ENCODE measurements around the gene TAS2R1.

The TAS2R1 gene

GRCh38 chr5:9630251-9630650 lies at the start of gene TAS2R1:
Gene TAS2R1 (minus strand): TSS chr5:9630351. CDS start chr5:9630032, 319 bp downstream.
- DNase-seq, result no peak

GRCh38 chr5:9670371-9670770 lies 40.2 kb upstream of the TAS2R1 start:
- no peak for DNase-seq

- no peak for DNase-seq
Observed at GRCh38 chr5:9667906-9668305, 37.8 kb upstream of the TAS2R1 start.

GRCh38 chr5:9663891-9664290 lies 33.7 kb upstream of the TAS2R1 start:
- DNase-seq, result no peak

- no peak for DNase-seq
Observed at GRCh38 chr5:9661316-9662015, 31.3 kb upstream of the TAS2R1 start.

GRCh38 chr5:9658706-9659105 lies 28.6 kb upstream of the TAS2R1 start:
- no peak for DNase-seq

- DNase-seq, result no peak
Observed at GRCh38 chr5:9657819-9658218, 27.7 kb upstream of the TAS2R1 start.

- DNase-seq, result no peak
Observed at GRCh38 chr5:9655641-9656040, 25.5 kb upstream of the TAS2R1 start.

GRCh38 chr5:9654886-9655285 lies 24.7 kb upstream of the TAS2R1 start:
- no peak for DNase-seq

GRCh38 chr5:9653811-9654210 lies 23.7 kb upstream of the TAS2R1 start:
- no peak for DNase-seq

- DNase-seq, result no peak
Observed at GRCh38 chr5:9653061-9653460, 22.9 kb upstream of the TAS2R1 start.

GRCh38 chr5:9652295-9652694 lies 22.1 kb upstream of the TAS2R1 start:
- no peak for DNase-seq

- no peak for DNase-seq
Observed at GRCh38 chr5:9646843-9647242, 16.7 kb upstream of the TAS2R1 start.

GRCh38 chr5:9644630-9645029 lies 14.5 kb upstream of the TAS2R1 start:
- DNase-seq, result no peak

GRCh38 chr5:9642621-9643020 lies 12.5 kb upstream of the TAS2R1 start:
- DNase-seq, result no peak

GRCh38 chr5:9641806-9642355 lies 11.7 kb upstream of the TAS2R1 start:
- DNase-seq, result no peak

GRCh38 chr5:9632495-9632894 lies 2.3 kb upstream of the TAS2R1 start:
- no peak for DNase-seq

- DNase-seq, result no peak
Observed at GRCh38 chr5:9627541-9627940, 2.6 kb downstream of the TAS2R1 start.

- DNase-seq, result no peak
Observed at GRCh38 chr5:9626955-9627354, 3.2 kb downstream of the TAS2R1 start.

GRCh38 chr5:9625731-9626130 lies 4.4 kb downstream of the TAS2R1 start:
- no peak for DNase-seq

GRCh38 chr5:9625286-9625685 lies 4.9 kb downstream of the TAS2R1 start:
- no peak for DNase-seq

GRCh38 chr5:9624196-9624947 lies 5.8 kb downstream of the TAS2R1 start:
- no peak for DNase-seq

- DNase-seq, result no peak
Observed at GRCh38 chr5:9623661-9624060, 6.5 kb downstream of the TAS2R1 start.

- DNase-seq, result no peak
Observed at GRCh38 chr5:9622971-9623421, 7.2 kb downstream of the TAS2R1 start.

Measured in activated CD4-positive, alpha-beta T cell treated with anti-CD3 and anti-CD28 coated beads, Interleukin-2, amount 50 U/mL, for 1 hour (primary cell).